Measurements from ENCODE around the gene SMIM20. TPM values are rescaled to one million over a fixed set of nuclear protein-coding genes. Genes with fewer than 3 reads are reported as not detected.

The SMIM20 gene
- total RNA-seq, 1 experiment from 2014 or later = 20.1 TPM

GRCh38 chr4:25919676-25920075 is 5.7 kb downstream of the SMIM20 start:
- Mint-ChIP-seq H3K4me1 (ENCODE audit: low read depth, unreplicated experiment) (peaks cover 25% of the 10 kb centered on the region), H3K9me3 (ENCODE audit: unreplicated experiment) (peaks cover 9% of the 10 kb centered on the region), H3K4me3 (ENCODE audit: unreplicated experiment) (peak overlapping the region; percentile 58), H3K27me3 (ENCODE audit: insufficient read depth, unreplicated experiment) (no peaks in the 10 kb centered on the region), H3K36me3 (ENCODE audit: insufficient read depth, unreplicated experiment) (peaks cover 18% of the 10 kb centered on the region), H3K27ac (ENCODE audit: unreplicated experiment) (peak overlapping the region; percentile 97)
- DNase-seq = peak in 1 of 2 experiments; percentile 39
- TF ChIP-seq CTCF (IDR thresholded peaks at IDR 0.05; ENCODE audit: insufficient read depth in 1 of 2, low read depth in 1 of 2, low read length in 1 of 2, severe bottlenecking in 1 of 2, unreplicated experiment in 1 of 2) = no peak
- CTCF ChIA-PET = no interaction called here
- H3K4me3 ChIP-seq (ENCODE audit: low read depth, low read length) = no peak overlapping the region
- no peaks in the 10 kb centered on the region for H3K36me3 ChIP-seq (ENCODE audit: control insufficient read depth, insufficient read depth, low read length)
- POLR2A ChIA-PET = no interaction called here
- BruUV-seq (replicated peaks) = no TSS peak
- H3K4me1 ChIP-seq = peaks cover 17% of the 10 kb centered on the region
- H3K27me3 ChIP-seq (replicated peaks; ENCODE audit: control insufficient read depth, insufficient read depth, low read length) = no peaks in the 10 kb centered on the region
- intact Hi-C loops (cut with micrococcal nuclease; ENCODE audit: unreplicated experiment) = loop anchor here (10.0 kb wide), 1 partner anchor 475 kb away; no protein-coding TSS in a partner anchor
- H3K9me3 ChIP-seq = no peaks in the 10 kb centered on the region

- Mint-ChIP-seq H3K9me3 (ENCODE audit: unreplicated experiment) (peaks cover 9% of the 10 kb centered on the region), H3K4me1 (ENCODE audit: low read depth, unreplicated experiment) (peaks cover 25% of the 10 kb centered on the region), H3K27me3 (ENCODE audit: insufficient read depth, unreplicated experiment) (no peaks in the 10 kb centered on the region), H3K4me3 (ENCODE audit: unreplicated experiment) (no peak overlapping the region), H3K27ac (ENCODE audit: unreplicated experiment) (peak overlapping the region; percentile 23), H3K36me3 (ENCODE audit: insufficient read depth, unreplicated experiment) (peaks cover 18% of the 10 kb centered on the region)
- TF ChIP-seq CTCF (IDR thresholded peaks at IDR 0.05; ENCODE audit: insufficient read depth in 1 of 2, low read depth in 1 of 2, low read length in 1 of 2, severe bottlenecking in 1 of 2, unreplicated experiment in 1 of 2) = no peak
- ChIA-PET CTCF (no interaction called here), POLR2A (no interaction called here)
- intact Hi-C loops (cut with micrococcal nuclease; ENCODE audit: unreplicated experiment) = no loop called here
- DNase-seq = no peak
- Histone ChIP-seq H3K4me3 (ENCODE audit: low read depth, low read length) (no peak overlapping the region), H3K27me3 (replicated peaks; ENCODE audit: control insufficient read depth, insufficient read depth, low read length) (no peaks in the 10 kb centered on the region), H3K36me3 (ENCODE audit: control insufficient read depth, insufficient read depth, low read length) (no peaks in the 10 kb centered on the region), H3K4me1 (peaks cover 17% of the 10 kb centered on the region), H3K9me3 (no peaks in the 10 kb centered on the region)
- BruUV-seq (replicated peaks) = no TSS peak
These were observed 7.9 kb downstream of the SMIM20 start for GRCh38 chr4:25921922-25922321.

GRCh38 chr4:25922812-25923369 is 8.9 kb downstream of the SMIM20 start:
- peaks cover 25% of the 10 kb centered on the region for H3K4me1 Mint-ChIP-seq (ENCODE audit: low read depth, unreplicated experiment)

More at GRCh38 chr4:25922812-25923369, 8.9 kb downstream of the SMIM20 start:
- Mint-ChIP-seq H3K27me3 (ENCODE audit: insufficient read depth, unreplicated experiment) (no peaks in the 10 kb centered on the region), H3K27ac (ENCODE audit: unreplicated experiment) (no peak overlapping the region), H3K36me3 (ENCODE audit: insufficient read depth, unreplicated experiment) (peaks cover 18% of the 10 kb centered on the region), H3K4me3 (ENCODE audit: unreplicated experiment) (no peak overlapping the region), H3K9me3 (ENCODE audit: unreplicated experiment) (peaks cover 9% of the 10 kb centered on the region)
- Histone ChIP-seq H3K4me1 (peaks cover 17% of the 10 kb centered on the region), H3K36me3 (ENCODE audit: control insufficient read depth, insufficient read depth, low read length) (no peaks in the 10 kb centered on the region), H3K9me3 (no peaks in the 10 kb centered on the region), H3K4me3 (ENCODE audit: low read depth, low read length) (no peak overlapping the region), H3K27me3 (replicated peaks; ENCODE audit: control insufficient read depth, insufficient read depth, low read length) (no peaks in the 10 kb centered on the region)
- ChIA-PET POLR2A (no interaction called here), CTCF (no interaction called here)
- no TSS peak for BruUV-seq (replicated peaks)
- intact Hi-C loops (cut with micrococcal nuclease; ENCODE audit: unreplicated experiment) = no loop called here
- TF ChIP-seq CTCF (IDR thresholded peaks at IDR 0.05; ENCODE audit: insufficient read depth in 1 of 2, low read depth in 1 of 2, low read length in 1 of 2, severe bottlenecking in 1 of 2, unreplicated experiment in 1 of 2) = no peak
- DNase-seq = no peak
